Transverse colon (tissue), 4 donors: ENCODE data around the gene OR2AT4. TPM values are rescaled to one million over a fixed set of nuclear protein-coding genes. Genes with fewer than 3 reads are reported as not detected.
"Not testable (repeated sequence)": the region's sequence is repeated elsewhere in the genome, so short reads cannot be mapped to it uniquely, and the experiment has no call there.

Experiments used
- DNase-seq: peaks from one replicate; pipeline ENCODE4 v3.0.0-alpha.2; 2019
- H3K27ac ChIP-seq, 4 donors: fragments of 200-600 bp; sonication (generic); 2 replicates each; pipeline ENCODE4 v1.5.1; 2016 to 2018; ENCODE audit warnings: inconsistent platforms in 4 of 4
- H3K27me3 ChIP-seq: fragments of 200-600 bp; sonication (generic); 2 replicates; pipeline ENCODE4 v1.5.1; 2017; ENCODE audit warnings: inconsistent platforms
- H3K36me3 ChIP-seq, 4 donors: fragments of 200-600 bp; sonication (generic); 2 replicates each; pipeline ENCODE4 v1.5.1; 2017 to 2019; ENCODE audit warnings: inconsistent platforms in 4 of 4
- H3K4me1 ChIP-seq, 4 donors: fragments of 200-600 bp; sonication (generic); 2 replicates each; pipeline ENCODE4 v1.5.1; 2017 to 2020; ENCODE audit warnings: inconsistent platforms in 4 of 4
- H3K4me3 ChIP-seq, 4 donors: fragments of 200-600 bp; sonication (generic); 1 replicate in 1 of 4; 2 replicates in 3 of 4; pipeline versions ENCODE4 v1.5.1 to v1.6.1; 2017 to 2019; ENCODE audit warnings: inconsistent platforms in 4 of 4
- H3K9me3 ChIP-seq, 2 donors: fragments of 200-600 bp; sonication (generic); 2 replicates each; pipeline ENCODE4 v1.5.1; 2017 to 2019; ENCODE audit warnings: inconsistent platforms in 2 of 2
- CTCF ChIP-seq, 5 experiments: fragments of 200-600 bp in 3 of 5; fragments of 450-650 bp in 2 of 5; sonication (generic) in 3 of 5; IDR thresholded peaks; 1 replicate in 2 of 5; 2 replicates in 3 of 5; pipeline ENCODE4 v1.5.1; 2016 to 2017; ENCODE audit warnings: antibody characterized with exemption in 5 of 5, inconsistent platforms in 3 of 5, mild to moderate bottlenecking in 2 of 5, moderate library complexity in 1 of 5
- EP300 ChIP-seq: sonication (generic); formaldehyde crosslinking; IDR thresholded peaks from one replicate; pipeline ENCODE4 v1.6.1; 2017; ENCODE audit warnings: antibody characterized with exemption, low read depth
- POLR2A ChIP-seq: fragments of 450-650 bp; IDR thresholded peaks from one replicate; pipeline ENCODE4 v1.6.1; 2016; ENCODE audit warnings: antibody characterized with exemption, mild to moderate bottlenecking, moderate library complexity
- POLR2AphosphoS5 ChIP-seq, 3 donors: sonication (generic); formaldehyde crosslinking; IDR thresholded peaks; one replicate each; pipeline ENCODE4 v1.6.1; 2016; ENCODE audit warnings: antibody characterized with exemption in 3 of 3
- WGBS, 2 donors: methylation state at CpG; one replicate each; pipeline ENCODE4 v1.1.5; 2018; ENCODE audit warnings: low coverage in 1 of 2; 5-methylcytosine and 5-hydroxymethylcytosine counted together
- in situ Hi-C, 4 donors: fragments of 200-750 bp; cut with MboI; loops; one replicate each; pipeline versions ENCODE4 v1.15.0 to v1.15.1; 2017; ENCODE audit warnings: low sequenced_read_pairs in 3 of 4, low pct_ligation_motif_present in 1 of 4, low pct_unique_long_range_greater_than_20kb in 1 of 4
- intact Hi-C: fragments of 100-400 bp; cut with DNase I; formaldehyde crosslinking; loops from one replicate; pipeline ENCODE4 v1.15.1; 2023; ENCODE audit warnings: low total_unique reads
- total RNA-seq, 4 donors: library from RNA; depleted of rRNA; stranded (reverse); fragments of >200 nt; gene quantifications; one replicate each; pipeline ENCODE4 v1.1.0, GENCODE V29; 2016

Gene OR2AT4
- total RNA-seq, 4 donors from 2014 or later: not detected

GRCh38 chr11:75112200-75112599 is 15.5 kb upstream of the OR2AT4 start:
- DNase-seq: no peak
- no peaks in the 10 kb centered on the region for H3K27me3 ChIP-seq
- intact Hi-C loops: no loop called here
- H3K4me3 ChIP-seq: no peak overlapping the region
- no peaks in the 10 kb centered on the region for H3K36me3 ChIP-seq
- peaks cover 0 to 3% of the 10 kb centered on the region in 2 donors for H3K9me3 ChIP-seq
- no peak overlapping the region for H3K27ac ChIP-seq
- TF ChIP-seq EP300: no peak
- no peak for TF ChIP-seq POLR2A
- no peak for TF ChIP-seq CTCF (IDR thresholded peaks at IDR 0.05)
- no peak for TF ChIP-seq POLR2AphosphoS5 (IDR thresholded peaks at IDR 0.05)
- 79 to 85% methylated on average over 2 of the region's 2 CpGs for WGBS, 2 donors
- in situ Hi-C loops: no loop called here
- no peaks in the 10 kb centered on the region for H3K4me1 ChIP-seq

GRCh38 chr11:75107187-75107586 is 10.5 kb upstream of the OR2AT4 start:
- H3K4me1 ChIP-seq: no peaks in the 10 kb centered on the region
- H3K27me3 ChIP-seq: no peaks in the 10 kb centered on the region
- TF ChIP-seq POLR2AphosphoS5 (IDR thresholded peaks at IDR 0.05) (no peak), POLR2A (no peak)
- no peak overlapping the region for H3K27ac ChIP-seq
- no peak for DNase-seq
- in situ Hi-C loops: no loop called here
- H3K9me3 ChIP-seq: no peaks in the 10 kb centered on the region
- no peaks in the 10 kb centered on the region for H3K36me3 ChIP-seq
- intact Hi-C loops: no loop called here
- WGBS, 2 donors: 59 to 83% methylated on average over 2 to 4 of the region's 4 CpGs
- no peak overlapping the region for H3K4me3 ChIP-seq

DNA sequence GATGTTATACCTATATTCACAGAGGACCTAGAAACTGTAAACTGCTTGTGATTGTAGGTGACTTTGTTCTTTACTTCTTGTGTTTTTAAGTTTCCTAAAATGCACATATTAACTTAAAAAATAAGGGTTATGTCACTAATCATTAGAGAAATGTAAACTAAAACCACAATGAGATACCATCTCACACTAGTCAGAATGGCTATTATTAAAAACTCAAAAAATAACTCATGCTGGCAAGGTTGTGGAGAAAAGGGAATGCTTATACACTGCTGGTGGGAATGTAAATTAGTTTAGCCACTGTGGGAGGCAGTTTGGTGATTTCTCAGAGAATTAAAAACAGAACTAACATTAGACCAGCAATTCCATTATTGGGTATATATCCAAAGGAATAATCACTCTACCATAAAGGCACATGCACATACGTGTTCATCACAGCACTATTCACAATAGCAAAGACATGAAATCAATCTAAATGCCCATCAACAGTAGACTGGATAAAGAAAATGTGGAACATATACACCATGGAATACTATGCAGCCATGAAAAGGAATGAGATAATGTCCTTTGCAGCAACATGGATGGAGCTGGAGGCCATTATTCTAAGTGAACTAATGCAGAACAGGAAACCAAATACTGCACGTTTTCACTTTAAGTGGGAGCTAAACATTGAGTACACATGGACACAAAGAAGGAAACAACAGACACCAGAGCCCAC is 9.4 kb upstream of the OR2AT4 start:
- WGBS, 2 donors: 57 to 83% methylated on average over 2 of the region's 2 CpGs
- H3K9me3 ChIP-seq, H3K27ac ChIP-seq, in situ Hi-C loops, H3K4me1 ChIP-seq, DNase-seq, H3K36me3 ChIP-seq, H3K27me3 ChIP-seq, intact Hi-C loops, H3K4me3 ChIP-seq: not testable (repeated sequence)

GRCh38 chr11:75105462-75105925 is 8.8 kb upstream of the OR2AT4 start:
- TF ChIP-seq CTCF (IDR thresholded peaks at IDR 0.05) (no peak), EP300 (no peak), POLR2AphosphoS5 (IDR thresholded peaks at IDR 0.05) (no peak)
- intact Hi-C loops: no loop called here
- 64 to 65% methylated on average over 6 to 9 of the region's 9 CpGs for whole genome bisulfite sequencing, 2 donors
- in situ Hi-C loops: no loop called here
- Histone ChIP-seq H3K9me3 (no peaks in the 10 kb centered on the region), H3K27ac (no peak overlapping the region), H3K27me3 (peaks cover 5% of the 10 kb centered on the region), H3K36me3 (no peaks in the 10 kb centered on the region), H3K4me3 (no peak overlapping the region), H3K4me1 (no peaks in the 10 kb centered on the region)
- DNase-seq: no peak

DNA sequence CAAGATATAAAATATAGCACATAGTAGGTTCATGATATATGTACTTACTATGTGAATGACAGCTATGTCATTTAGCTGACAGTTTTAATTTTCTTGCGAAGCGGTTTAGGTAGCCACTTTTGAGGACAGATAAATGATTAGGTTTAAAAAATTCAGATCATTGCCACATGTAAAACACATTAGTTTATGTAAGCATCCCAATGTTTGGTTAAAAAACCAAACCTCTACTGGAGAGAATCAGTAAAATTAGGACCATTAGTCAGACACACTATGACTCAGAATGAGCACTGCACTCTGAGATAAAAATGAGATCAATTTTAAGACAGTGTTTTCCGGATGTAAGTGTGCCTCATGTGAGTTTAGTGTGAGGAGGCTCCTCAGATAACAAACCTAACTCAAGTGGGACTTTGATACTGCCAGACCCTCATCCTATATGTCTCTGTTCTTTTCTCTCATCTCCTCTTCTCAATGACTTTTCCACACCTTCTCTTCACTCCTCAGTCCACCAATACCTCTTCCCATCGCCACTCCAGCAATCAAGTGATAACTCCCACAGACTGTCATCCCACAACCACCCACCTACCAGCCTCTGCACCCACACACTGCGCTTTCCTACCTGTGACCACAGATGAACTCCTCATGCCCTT is 6.8 kb upstream of the OR2AT4 start:
- Histone ChIP-seq H3K4me3 (no peak overlapping the region), H3K9me3 (no peaks in the 10 kb centered on the region), H3K36me3 (no peaks in the 10 kb centered on the region), H3K27ac (no peak overlapping the region), H3K4me1 (no peaks in the 10 kb centered on the region), H3K27me3 (peaks cover 5% of the 10 kb centered on the region)
- DNase-seq: no peak
- TF ChIP-seq CTCF (IDR thresholded peaks at IDR 0.05) (no peak), POLR2AphosphoS5 (IDR thresholded peaks at IDR 0.05) (no peak), POLR2A (no peak), EP300 (no peak)
- intact Hi-C loops: no loop called here
- in situ Hi-C loops: no loop called here
- WGBS, 2 donors: 57 to 66% methylated on average over 5 of the region's 5 CpGs
